Measurements from ENCODE around the gene LAMP5.

- TF ChIP-seq POLR2A (IDR thresholded peaks at IDR 0.05) (no peak), CTCF (IDR thresholded peaks at IDR 0.05) (no peak)
Observed at GRCh38 chr20:9478771-9479170, 35.6 kb upstream of the LAMP5 start.
